SIG-M5 treated with dmso at 0.1 percent for 504 hours (cell line): Measurements from ENCODE around the gene XRCC6.
"Not testable (repeated sequence)": the region's sequence is repeated elsewhere in the genome, so short reads cannot be mapped to it uniquely, and the experiment has no call there.

Experiments
- DNase-seq: peaks from one replicate; lab custom pipeline; 2025; ENCODE audit not compliant: unreplicated experiment; lab: John Stamatoyannopoulos, UW

The XRCC6 gene

DNA sequence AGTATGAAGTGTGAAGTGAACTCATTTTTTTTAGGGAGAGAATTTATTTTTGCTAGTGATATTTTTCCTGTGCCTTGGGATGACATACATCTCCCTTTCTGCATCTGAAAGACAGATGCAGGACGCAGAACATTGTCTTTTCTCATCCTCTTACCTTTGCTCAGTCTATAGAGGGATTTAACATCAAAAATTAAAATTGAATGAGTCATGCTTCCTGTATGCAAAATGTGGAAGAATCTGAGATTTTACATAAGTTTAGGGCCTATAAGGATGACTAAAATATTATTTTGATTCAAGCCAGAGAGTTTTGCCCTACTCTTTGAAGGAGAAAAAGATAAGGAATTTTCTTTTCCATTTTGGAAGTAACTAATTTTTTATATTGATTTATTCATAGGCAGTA is 27.3 kb downstream of the XRCC6 start:
- DNase-seq, result no peak

- DNase-seq, result no peak
Measured at GRCh38 chr22:41650229-41650628, 29.1 kb downstream of the XRCC6 start.

DNA sequence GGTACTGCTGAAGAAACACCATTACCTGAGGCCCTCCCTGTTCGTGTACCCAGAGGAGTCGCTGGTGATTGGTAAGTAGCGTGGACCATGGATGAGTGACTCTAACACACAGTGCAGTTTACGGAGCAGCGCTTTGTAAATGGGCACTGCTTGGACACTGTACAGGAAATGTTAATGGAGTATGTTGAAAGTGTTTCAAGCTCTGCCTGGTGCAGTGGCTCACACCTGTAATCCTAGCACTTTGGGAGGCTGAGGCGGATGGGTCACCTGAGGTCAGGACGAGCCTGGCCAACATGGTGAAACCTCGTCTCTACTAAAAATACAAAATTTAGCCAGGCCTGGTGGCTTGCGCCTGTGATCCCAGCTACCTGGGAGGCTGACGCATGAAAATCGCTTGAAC is 29.7 kb downstream of the XRCC6 start:
- DNase-seq, result no peak

GRCh38 chr22:41654322-41654721 is 33.2 kb downstream of the XRCC6 start:
- no peak for DNase-seq

GRCh38 chr22:41656556-41656955 is 35.5 kb downstream of the XRCC6 start:
- DNase-seq, result no peak

DNA sequence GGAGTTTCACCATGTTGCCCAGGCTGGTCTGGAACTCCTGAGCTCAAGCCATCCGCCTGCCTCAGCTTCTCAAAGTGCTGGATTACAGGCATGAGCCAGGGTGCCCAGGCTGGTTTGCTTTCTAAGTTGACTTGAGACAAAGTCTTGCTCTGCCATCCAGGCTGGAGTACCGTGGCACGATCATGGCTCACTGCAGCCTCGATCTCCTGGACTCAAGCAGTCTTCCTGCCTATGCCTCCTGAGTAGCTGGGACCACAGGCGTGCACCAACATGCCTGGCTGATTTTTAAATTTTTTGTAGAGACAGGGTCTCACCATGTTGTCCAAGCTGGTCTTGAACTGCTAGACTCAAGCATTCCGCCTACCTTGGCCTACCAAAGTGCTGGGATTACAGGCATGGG is 36.6 kb downstream of the XRCC6 start:
- no peak for DNase-seq

- DNase-seq, result no peak
Measured at GRCh38 chr22:41658869-41659268, 37.8 kb downstream of the XRCC6 start.

GRCh38 chr22:41659941-41660340 is 38.8 kb downstream of the XRCC6 start:
- no peak for DNase-seq

GRCh38 chr22:41660416-41660815 is 39.3 kb downstream of the XRCC6 start:
- DNase-seq, result no peak

DNA sequence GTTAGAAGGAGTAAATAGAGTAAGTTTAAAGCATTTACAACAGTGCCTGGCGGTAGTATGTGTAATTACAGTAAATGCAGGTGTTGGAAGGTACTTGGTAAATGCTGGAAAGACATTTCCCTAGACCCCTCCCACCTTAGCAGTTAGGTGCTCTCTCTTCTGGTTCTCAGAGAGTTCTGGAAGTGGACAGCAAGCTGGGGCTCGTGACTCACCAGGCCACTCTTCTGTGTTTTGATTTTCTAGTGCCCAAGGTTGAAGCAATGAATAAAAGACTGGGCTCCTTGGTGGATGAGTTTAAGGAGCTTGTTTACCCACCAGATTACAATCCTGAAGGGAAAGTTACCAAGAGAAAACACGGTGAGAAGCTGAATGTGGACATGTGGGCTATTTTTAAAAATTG is 40.0 kb downstream of the XRCC6 start:
- no peak for DNase-seq

- DNase-seq, result no peak
Measured at GRCh38 chr22:41661713-41662112, 40.6 kb downstream of the XRCC6 start.

GRCh38 chr22:41663594-41663993 is 42.5 kb downstream of the XRCC6 start:
- DNase-seq, result not testable (repeated sequence)

DNA sequence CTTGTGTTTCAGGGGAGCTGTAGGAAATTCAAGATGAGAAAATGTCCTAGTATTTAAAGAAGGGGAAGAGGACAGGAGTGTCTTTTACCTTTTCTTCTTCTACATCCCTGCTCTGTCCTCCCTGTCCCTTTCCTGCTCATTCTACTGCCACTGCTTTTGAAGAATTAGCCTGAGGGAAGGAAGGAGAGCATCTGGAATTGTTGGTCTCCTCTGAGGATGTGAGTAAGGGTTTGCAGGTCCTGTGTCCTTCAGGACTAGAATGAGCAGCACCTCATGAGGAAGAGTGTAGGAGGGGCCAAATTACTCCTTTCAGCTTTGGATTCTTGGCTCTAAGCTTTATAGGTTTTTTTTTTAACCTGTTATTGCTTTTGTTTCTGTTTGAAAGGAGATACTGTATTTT is 43.4 kb downstream of the XRCC6 start:
- DNase-seq, result no peak

DNA sequence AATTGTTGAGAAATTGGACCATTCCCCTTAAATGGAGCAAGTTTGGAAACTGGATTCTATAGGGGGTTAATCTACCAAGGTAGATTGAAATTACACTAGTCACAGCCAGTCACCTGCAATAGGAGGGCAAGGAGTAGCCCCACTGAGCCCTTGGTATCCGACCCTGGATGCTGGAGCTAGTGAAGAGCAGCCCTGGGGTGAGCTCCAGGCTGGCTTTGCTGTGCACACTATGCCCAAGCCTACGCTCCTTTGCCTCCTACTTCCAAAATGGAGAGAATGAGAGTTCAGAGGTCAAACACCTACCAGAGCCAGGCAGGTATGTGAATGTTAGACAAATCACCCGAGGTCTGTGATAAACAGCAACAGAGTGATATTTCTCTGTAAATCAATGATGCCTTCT is 43.9 kb downstream of the XRCC6 start:
- DNase-seq, result no peak

DNA sequence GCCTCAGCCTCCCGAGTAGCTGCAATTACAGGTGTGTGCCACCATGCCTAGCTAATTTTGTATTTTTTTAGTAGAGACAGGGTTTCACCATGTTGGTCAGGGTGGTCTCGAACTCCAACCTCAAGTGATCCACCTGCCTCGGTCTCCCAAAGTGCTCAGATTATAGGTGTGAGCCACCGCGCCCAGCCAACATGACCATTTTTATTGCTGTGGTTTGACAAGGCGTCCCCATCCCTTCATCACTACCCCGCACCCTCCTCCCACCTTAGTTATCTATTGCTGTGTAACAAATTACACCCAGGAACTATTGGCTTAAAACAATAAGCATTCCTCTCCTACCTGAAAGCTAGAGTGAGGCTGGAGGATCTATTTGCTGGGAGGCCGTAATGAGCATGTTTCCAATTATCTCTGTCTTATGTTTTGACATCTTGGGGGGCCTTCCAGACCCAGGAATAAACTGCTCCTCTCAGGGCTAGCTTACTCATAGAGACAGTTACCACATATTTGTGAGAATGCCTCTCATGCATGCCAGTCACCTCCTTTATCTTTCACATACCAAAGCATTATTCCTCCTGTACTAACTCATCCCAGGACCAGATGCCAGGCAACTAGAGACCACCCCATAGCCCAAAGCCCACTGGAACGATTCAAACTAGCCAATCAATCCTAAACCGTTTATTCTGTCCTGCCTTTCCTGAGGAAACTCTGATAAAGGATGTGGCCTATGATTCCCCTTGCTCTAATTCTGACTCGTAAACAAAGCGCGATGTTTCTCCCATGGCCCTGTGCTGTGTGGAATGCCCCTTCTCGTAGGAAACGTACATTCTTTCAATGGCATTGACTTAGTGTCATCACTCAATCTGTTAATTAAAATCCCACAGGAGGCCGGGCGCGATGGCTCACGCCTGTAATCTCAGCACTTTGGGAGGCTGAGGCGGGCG is 48.1 kb downstream of the XRCC6 start:
- no peak for DNase-seq

GRCh38 chr22:41672096-41672495 is 51.0 kb downstream of the XRCC6 start:
- peak; percentile 23 for DNase-seq

DNA sequence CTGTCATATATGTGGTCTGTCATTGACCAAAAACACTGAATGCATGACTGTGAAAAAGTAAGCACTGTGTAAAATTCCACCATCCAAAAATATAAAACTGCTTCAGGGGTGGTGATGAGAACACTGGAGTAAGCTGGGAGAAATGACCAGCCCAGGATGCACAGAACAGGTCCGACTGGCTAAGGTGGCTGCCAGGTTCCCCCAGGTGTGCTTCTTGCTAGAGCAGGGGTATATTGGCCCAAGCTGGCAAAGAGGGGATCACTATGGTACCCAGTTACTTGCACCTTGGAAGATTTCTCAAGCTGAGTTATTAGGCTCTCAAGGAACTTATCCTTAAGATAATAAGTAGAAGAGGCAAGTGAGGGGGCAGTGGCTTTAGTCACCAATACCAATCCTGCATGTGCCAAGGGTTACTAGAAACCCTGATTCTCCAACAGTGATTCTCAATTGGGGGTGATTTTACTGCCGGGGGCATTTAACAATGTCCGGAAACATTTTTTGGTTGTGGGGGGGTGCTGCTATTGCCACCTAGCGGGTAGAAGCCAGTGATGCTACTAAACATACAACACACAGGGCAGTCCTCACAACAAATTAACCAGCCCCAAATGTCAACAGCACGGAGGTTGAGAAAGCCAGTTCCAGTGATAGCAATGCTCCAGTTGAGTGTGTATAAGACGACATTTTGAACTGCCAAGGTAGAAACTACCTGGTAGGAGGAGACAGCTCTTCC is 51.9 kb downstream of the XRCC6 start:
- no peak for DNase-seq

- no peak for DNase-seq
Measured at GRCh38 chr22:41674846-41675340, 53.8 kb downstream of the XRCC6 start.

DNA sequence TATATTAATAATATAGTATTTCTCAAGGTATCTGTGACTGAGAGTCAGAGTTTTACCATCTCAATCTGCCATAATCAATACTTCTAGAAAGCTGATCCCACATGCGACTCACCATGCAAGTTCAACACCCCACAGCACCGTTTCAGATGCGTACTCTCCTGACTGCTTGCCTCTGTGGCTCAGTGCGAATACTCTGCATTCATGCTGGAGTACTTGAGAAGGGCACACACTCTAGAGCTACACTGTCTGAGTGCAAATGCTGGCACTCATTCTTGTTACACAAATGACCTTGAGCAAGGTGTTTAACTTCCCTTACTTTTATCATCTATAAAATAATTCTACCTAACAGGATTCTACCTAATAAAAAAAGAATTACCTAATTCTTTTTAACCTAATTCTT is 55.0 kb downstream of the XRCC6 start:
- no peak for DNase-seq

- DNase-seq, result no peak
Measured at GRCh38 chr22:41681616-41682015, 60.5 kb downstream of the XRCC6 start.

- DNase-seq, result peak; percentile 66
Measured at GRCh38 chr22:41682033-41682807, 61.1 kb downstream of the XRCC6 start.
